Measurements from ENCODE around the gene RMDN3. TPM values are rescaled to one million over a fixed set of nuclear protein-coding genes. Genes with fewer than 3 reads are reported as not detected.

Gene RMDN3
- total RNA-seq, 2 donors from 2014 or later: 22.3 to 23.6 TPM

- intact Hi-C loops (cut with DNase I): loop anchor here in 1 of 2 donors (1.0 kb wide), 1 partner anchor 21 kb away; no protein-coding TSS in a partner anchor
- no peak for DNase-seq (ENCODE audit: low spot score)
Measured at GRCh38 chr15:40759961-40760360, 4.9 kb upstream of the RMDN3 start.

DNA sequence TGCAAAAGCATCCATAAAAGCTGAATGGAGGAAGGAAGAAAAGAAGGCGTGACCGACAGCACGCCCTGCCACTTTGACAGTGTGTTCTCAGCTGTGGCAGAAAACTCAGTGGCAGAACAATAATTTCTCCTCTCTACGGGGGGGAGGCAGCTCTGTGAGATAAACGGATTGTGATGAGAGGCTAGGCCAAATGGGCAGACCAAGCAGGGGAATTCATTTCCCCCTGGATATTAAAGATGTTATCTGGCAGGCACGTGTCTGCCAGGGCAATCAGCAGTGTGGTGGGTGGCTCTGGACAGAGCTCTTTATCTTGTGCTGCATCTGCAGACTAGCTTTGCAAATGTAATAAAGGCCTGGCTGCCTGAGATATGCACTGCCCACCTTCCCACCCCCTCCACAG lies 1.9 kb upstream of the RMDN3 start:
- intact Hi-C loops (cut with DNase I): no loop called here
- DNase-seq (ENCODE audit: low spot score): no peak

- no peak for DNase-seq (ENCODE audit: low spot score)
- intact Hi-C loops (cut with DNase I): no loop called here
Measured at GRCh38 chr15:40755812-40756208, 756 bp upstream of the RMDN3 start.

DNA sequence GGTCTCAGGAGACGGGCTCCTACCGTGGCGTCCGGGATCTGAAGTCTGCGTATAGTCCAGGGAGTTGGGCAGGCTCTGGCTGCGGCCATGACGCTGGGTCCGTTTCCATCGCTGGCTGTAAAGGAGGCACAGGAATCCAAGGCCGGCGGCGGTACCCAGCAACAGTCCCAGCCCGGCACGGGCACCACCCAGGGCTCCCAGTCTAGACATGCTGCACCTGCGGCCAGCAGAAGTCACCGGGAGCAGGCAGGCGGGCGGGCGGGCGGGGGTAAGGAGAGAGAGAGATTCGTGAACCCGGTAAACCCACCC lies 526 bp downstream of the RMDN3 start:
- no peak for DNase-seq (ENCODE audit: low spot score)
- intact Hi-C loops (cut with DNase I): no loop called here

GRCh38 chr15:40751745-40752144 lies 3.3 kb downstream of the RMDN3 start:
- no peak for DNase-seq (ENCODE audit: low spot score)
- intact Hi-C loops (cut with DNase I): loop anchor here in 1 of 2 donors (1.0 kb wide), 1 partner anchor 19 kb away; no protein-coding TSS in a partner anchor

DNA sequence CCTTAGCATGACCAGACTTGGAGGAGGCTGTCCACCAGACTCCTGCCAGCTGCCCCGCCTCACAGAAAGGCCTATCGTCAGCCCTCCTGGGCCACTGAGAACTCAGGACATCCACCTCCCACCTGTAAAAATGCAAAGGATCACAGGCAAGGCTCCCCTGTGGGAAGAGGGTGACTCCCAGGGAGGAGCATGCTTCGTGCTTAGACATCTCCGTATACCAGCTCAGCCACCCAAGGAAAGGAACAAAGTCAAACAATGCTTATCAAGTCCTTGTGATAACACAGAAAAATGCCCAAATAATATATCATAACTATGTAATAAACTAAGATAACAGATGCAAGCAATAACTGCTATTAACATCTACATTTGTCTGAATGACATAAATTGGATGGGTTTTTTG lies 4.2 kb downstream of the RMDN3 start:
- DNase-seq (ENCODE audit: low spot score): no peak
- intact Hi-C loops (cut with DNase I): no loop called here

GRCh38 chr15:40749151-40749630 lies 5.9 kb downstream of the RMDN3 start:
- DNase-seq (ENCODE audit: low spot score): no peak
- intact Hi-C loops (cut with DNase I): no loop called here

- no peak for DNase-seq (ENCODE audit: low spot score)
- intact Hi-C loops (cut with DNase I): no loop called here
Measured at GRCh38 chr15:40747685-40748631, 7.1 kb downstream of the RMDN3 start.

DNA sequence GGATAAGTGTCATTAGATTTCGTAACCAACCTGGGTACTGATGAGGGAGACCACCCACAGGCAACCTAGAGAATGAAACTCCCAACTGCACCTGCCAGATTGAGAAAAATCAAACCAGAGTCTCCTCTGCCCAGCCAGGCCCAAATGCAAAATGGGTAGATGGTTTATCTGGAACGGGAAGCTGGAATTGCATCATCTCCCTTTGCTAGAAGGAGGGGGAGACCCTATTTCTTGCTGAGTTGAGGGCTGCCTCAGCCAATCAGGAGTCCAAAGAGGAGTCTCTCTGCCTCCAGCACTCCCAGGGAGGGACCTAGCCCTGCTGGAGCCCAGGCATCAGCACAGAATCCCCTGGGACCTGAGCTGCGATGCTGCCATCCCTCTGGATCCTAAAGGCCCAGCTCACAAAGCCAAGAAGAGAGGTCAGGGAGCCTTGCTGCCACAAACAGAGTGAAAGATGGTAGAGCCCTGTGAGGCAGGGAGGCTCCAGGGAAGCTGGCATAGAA lies 8.1 kb downstream of the RMDN3 start:
- no peak for DNase-seq (ENCODE audit: low spot score)
- intact Hi-C loops (cut with DNase I): no loop called here

DNA sequence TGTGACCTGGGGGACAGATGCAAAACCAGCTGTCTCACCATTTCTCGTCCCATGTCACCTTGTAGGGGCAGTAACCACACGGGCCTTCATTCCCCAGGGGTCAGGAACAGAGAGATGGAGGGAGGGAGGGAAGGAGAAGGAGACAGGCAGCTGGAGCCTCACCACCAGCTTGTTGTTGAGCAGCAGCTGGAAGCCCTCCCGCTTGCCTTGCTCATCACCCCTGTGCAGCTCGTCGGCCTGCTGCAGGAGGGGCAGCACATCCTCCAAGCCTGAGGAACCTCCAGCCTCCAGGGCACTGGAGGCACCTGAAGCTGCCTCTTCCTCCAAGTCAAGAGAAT lies 10.3 kb downstream of the RMDN3 start:
- no peak for DNase-seq (ENCODE audit: low spot score)
- intact Hi-C loops (cut with DNase I): no loop called here

- DNase-seq (ENCODE audit: low spot score): no peak
- intact Hi-C loops (cut with DNase I): no loop called here
Measured at GRCh38 chr15:40743921-40744814, 10.9 kb downstream of the RMDN3 start.

- DNase-seq (ENCODE audit: low spot score): no peak
- intact Hi-C loops (cut with DNase I): no loop called here
Measured at GRCh38 chr15:40743485-40743901, 11.6 kb downstream of the RMDN3 start.

DNA sequence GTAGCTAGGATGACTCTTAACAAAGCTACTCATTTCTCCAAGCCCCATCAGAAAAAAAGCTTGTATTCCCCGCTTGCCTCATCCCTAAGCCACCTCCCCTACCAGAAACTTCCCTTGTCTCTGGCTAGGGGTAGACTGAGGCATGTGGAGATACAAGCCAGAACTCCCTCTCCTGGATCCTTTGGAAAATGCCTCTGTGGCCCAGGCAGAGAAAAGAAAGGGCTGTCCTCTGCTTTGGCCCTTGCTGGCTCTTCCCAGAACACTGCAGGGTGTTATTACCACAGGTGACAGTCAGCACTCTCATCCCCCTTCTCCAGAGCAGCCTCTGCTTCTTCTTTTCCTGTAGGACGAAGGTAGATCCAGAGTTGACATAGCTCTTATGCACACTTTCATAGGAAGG lies 15.2 kb downstream of the RMDN3 start:
- intact Hi-C loops (cut with DNase I): loop anchor here in 1 of 2 donors (1.0 kb wide), 1 partner anchor 20 kb away; no protein-coding TSS in a partner anchor
- DNase-seq (ENCODE audit: low spot score): no peak

DNA sequence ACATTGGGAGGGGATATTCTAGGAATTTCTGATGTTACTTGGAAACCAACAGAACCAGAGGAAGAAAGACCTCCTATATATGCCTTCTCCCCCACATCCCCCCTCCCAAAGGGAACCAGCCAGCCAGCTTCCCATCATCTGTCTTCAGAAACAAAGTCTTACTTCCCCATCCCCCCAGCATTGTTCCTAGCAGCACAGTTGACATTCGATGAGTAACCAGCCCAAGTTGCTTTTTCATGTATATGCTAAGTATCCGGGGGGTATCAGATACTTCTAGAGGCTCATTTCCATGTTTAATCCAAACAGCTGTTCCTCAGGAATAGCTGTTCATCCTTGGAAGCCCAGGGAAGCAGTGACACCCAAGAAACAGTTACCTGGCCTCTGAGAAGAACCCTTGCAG lies 16.0 kb downstream of the RMDN3 start:
- intact Hi-C loops (cut with DNase I): loop anchor here in 1 of 2 donors (1.0 kb wide), 1 partner anchor 21 kb away; no protein-coding TSS in a partner anchor
- no peak for DNase-seq (ENCODE audit: low spot score)

DNA sequence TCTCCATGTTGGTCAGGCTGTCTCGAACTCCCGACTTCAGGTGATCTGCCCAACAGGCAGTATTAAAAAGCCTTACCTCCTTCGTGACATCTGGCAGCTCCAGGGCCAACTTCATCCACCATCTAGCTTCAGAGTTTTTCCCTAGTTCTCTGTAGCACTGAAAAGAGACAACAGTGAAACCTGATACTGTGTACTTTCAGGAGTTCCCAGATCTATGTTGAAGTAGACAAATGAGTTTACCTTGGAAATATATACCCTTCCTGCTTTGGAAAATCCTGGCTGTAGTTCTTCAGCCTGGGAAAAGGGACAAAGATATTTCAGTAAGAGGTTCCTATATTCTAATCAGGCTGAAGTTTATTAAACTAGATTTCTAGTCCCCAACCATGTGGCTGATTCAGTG lies 18.0 kb downstream of the RMDN3 start:
- DNase-seq (ENCODE audit: low spot score): no peak
- intact Hi-C loops (cut with DNase I): no loop called here

DNA sequence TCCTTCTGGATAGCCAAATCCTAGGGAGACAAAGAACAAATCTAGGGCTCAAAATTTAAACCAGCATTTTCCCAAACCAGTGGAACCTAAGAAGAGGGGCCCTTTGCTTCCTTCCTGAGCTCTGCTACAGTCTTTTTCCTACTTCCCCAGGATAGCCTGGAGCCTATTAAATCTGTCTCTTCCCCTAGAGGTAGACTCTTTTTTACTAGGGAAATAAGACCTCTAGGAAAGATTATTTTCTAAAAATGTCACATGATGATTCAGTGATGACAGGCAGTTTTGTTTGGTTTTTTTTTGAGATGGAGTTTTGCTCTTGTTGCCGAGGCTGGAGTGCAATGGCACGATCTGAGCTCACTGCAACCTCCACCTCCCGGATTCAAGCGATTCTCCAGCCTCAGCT lies 18.5 kb downstream of the RMDN3 start:
- no peak for DNase-seq (ENCODE audit: low spot score)
- intact Hi-C loops (cut with DNase I): no loop called here

GRCh38 chr15:40731034-40731433 lies 24.0 kb downstream of the RMDN3 start:
- no peak for DNase-seq (ENCODE audit: low spot score)
- intact Hi-C loops (cut with DNase I): no loop called here

GRCh38 chr15:40723919-40724318 lies 31.1 kb downstream of the RMDN3 start:
- intact Hi-C loops (cut with DNase I): no loop called here
- DNase-seq (ENCODE audit: low spot score): no peak

DNA sequence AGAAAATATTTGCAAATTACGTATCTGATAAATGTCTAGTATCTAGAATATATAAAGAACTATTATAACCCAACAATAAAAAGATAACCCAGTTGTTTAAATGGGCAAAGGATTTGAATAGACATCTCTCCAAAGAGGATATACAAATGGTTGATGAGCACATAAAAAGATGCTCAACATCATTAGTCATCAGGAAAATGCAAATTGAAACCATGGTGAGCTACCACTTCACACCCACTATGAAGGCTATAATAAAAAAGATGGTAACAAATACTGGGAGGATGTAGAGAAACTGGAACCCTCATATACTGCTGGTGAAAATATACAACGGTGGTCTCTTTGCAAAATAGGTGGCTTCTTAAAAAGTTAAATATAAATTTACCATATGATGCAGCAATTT lies 32.1 kb downstream of the RMDN3 start:
- no peak for DNase-seq (ENCODE audit: low spot score)
- intact Hi-C loops (cut with DNase I): no loop called here

GRCh38 chr15:40722354-40722753 lies 32.7 kb downstream of the RMDN3 start:
- no peak for DNase-seq (ENCODE audit: low spot score)
- intact Hi-C loops (cut with DNase I): no loop called here

All from posterior vena cava (tissue), 2 donors.